ENCODE results near the gene NELL1.
"Not testable (repeated sequence)": the region's sequence is repeated elsewhere in the genome, so short reads cannot be mapped to it uniquely, and the experiment has no call there.

The NELL1 gene

DNA sequence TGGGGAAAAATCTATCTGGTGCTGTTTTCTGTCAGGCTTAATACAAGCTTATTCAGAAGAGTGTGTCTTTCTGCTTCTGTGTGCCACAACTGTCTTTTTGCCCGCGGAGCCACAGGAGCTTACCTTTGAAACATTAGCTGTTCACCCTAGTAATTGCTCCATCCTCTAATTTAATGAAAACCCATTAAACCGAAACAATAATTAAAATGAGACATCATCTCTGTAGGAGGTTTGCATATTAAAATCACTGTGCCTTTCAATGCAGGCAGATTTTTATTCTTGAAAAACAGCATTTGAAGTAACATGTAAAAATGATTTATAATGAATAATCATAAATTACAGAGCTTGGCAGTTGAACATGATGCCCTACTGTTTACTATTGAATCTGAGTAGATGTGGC lies 102.3 kb downstream of the NELL1 start:
- no peak for DNase-seq

- no peak for DNase-seq
Observed at GRCh38 chr11:20775331-20775730, 105.9 kb downstream of the NELL1 start.

DNA sequence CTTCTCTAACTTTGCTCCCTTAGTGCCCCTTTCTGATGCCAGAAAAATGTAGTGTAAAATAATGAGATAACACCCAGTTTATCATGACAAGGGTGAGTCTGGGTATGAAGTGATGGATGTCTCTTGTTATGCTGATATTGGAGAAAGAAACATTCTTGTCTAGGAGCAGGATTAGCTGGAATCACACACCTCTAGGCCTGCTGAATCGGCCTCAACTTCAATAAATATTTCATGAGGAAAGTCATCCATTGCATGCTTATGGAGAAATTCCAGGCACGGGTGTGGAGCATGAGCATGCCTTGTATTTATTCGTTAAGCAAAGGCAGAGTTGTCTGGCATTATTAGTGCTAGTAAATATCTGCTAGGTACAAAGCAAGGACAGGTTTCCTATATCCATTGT lies 113.4 kb downstream of the NELL1 start:
- no peak for DNase-seq

DNA sequence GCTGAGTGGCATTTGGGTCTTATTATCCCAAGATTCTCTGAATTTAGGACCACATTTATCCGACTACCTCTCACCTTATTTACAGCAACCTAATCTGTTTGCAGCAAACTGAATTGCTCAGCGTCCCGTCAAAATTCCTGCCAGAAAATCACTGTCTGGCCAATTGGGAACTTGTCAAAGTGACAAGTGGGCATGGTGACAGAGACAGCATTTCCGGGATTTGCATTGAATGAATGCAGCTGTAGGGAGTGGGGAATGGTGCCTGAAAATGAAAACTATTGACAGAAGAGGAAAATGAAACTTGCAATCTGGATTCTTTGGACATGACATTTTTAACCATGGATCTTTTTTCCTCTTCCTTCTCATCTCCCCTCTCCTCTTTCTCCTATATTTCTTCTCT lies 113.8 kb downstream of the NELL1 start:
- DNase-seq: no peak

DNA sequence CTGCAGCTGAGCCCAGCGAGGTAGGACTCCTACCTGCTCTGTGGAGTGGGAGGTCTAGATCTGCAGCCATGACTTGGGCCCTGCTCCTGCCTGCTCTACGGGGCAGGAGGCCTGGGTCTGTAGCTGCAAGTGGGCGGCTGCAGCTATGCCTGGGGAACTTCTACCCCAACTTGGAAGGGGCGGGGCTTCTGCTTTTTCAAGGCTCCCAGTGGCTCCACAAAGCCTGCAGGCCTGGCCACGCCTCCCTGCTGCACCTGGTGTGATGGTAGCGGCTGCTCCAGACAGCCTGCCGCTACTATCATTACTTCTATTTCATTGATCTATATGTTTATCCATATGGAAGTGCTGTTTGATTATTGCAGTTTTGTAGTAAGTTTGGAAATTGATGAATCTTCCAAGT lies 121.2 kb downstream of the NELL1 start:
- DNase-seq: no peak

GRCh38 chr11:20795005-20795404 lies 125.6 kb downstream of the NELL1 start:
- no peak for DNase-seq

DNA sequence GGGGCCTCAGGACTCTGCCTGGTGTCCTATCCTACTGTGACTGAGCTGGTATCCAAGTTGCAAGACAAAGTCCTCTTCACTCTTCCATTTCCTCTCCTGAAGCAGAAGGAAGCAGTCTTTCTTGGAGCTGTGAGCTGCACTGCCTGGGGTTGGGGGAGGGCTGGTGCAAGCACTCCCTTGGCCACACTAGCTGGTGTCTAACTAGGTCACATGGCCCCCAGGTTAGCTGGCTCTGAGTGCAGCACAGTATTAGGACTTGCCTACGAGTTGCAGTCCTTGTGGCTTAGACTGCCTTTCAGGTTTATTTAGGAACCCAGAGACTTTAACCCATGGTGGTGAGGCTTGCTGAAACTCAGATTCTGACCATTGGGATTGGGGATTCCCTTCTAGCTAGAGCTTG lies 138.9 kb downstream of the NELL1 start:
- DNase-seq: no peak

DNA sequence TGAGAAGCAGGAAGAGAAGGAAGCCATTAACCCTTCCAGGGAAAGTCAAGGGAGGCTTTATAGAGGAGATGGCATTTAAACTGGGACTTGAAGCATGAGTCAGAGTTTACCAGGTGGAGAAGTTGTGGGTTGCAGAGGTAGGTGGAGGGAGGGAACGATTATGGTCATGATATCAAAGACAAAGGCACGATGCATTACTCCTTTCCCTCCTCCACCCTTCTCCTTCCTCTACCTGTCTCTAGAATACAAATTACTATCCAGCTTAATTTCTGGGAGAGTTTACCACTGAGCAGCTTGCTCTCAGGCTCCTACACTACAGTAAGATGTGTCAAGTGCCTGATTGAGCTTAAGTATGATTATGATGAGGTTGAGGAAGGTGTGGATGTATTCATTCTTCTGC lies 151.7 kb downstream of the NELL1 start:
- DNase-seq: no peak

GRCh38 chr11:20821470-20821869 lies 152.1 kb downstream of the NELL1 start:
- no peak for DNase-seq

DNA sequence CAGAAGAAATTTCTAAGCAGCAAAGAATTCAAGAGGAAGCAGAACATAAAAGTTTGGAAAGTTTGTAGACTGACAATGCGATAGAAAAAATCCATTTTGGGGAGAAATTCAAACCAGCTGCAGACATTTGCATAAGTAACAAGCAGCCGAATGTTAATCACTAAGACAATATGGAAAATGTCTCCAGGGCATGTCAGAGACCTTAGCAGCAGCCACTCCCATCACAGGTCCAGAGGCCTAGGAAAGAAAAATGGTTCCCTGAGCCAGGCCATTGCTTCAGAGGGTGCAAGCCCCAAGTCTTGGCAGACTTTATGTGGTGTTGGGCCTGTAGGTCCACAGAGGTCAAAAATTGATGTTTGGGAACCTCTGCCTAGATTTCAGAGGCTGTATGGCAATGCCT lies 155.4 kb downstream of the NELL1 start:
- DNase-seq: no peak

- no peak for DNase-seq
Observed at GRCh38 chr11:20835561-20835960, 166.2 kb downstream of the NELL1 start.

GRCh38 chr11:20839231-20839630 lies 169.8 kb downstream of the NELL1 start:
- no peak for DNase-seq

DNA sequence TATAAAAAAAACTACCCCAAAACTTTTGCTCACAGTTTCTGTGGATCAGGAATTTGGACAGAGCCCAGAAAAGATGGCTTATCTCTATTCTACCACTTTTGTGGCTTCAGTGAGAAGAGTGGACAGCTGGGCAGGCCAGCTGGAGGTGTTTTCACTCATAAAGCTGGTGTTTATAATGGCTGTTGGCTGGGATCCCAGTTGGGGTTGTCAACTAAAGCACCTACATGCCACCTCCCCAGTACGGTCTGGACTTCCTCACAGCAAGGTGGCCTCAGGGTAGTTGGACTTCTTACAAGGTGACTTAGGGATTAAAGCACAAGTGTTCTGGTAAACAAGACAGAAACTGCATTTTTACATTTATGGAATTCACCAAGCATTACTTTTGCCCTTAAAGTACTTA lies 171.0 kb downstream of the NELL1 start:
- no peak for DNase-seq

- no peak for DNase-seq
Observed at GRCh38 chr11:20844216-20844615, 174.8 kb downstream of the NELL1 start.

- no peak for DNase-seq
Observed at GRCh38 chr11:20844630-20845029, 175.2 kb downstream of the NELL1 start.

GRCh38 chr11:20854215-20854955 lies 185.0 kb downstream of the NELL1 start:
- DNase-seq: no peak

DNA sequence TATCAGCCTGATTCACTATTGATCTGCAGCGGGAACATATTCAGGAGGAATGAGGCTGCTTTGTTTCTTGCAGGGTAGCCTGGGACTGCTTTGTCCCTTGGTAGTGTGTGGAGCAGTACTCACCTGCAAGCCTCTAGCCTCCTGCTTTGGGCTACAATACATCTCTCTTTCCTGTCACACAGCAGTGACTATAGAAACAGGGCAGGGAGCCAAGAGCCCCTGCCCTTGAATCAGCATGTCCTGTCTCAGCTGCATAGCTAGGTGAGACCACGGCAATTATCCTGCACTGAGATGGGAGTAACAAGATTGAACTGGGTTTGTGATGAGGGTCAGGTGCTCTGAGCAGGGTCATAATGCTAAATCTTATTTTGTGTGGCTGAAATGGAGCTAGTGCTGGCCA lies 191.9 kb downstream of the NELL1 start:
- DNase-seq: no peak

- not testable (repeated sequence) for DNase-seq
Observed at GRCh38 chr11:20862263-20862662, 192.9 kb downstream of the NELL1 start.

DNA sequence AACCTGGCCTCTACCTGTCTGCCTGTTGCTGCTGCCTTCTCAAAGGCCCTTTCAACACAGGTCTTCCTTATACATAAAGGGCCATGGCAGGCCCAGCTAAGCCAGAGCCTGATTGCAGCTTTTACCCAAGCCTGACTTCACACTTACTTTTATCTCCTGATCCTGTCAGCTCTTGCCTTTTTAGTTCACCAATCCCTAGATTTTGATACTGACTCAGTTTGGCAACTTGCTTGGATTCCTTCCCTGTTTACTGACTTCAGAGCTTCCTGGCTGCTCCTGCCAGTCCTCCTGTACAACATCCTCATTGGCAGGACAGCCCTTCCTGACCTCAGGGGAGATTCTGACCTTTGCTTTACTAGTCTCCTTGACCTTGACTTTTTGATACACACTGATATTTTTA lies 195.2 kb downstream of the NELL1 start:
- DNase-seq: no peak

DNA sequence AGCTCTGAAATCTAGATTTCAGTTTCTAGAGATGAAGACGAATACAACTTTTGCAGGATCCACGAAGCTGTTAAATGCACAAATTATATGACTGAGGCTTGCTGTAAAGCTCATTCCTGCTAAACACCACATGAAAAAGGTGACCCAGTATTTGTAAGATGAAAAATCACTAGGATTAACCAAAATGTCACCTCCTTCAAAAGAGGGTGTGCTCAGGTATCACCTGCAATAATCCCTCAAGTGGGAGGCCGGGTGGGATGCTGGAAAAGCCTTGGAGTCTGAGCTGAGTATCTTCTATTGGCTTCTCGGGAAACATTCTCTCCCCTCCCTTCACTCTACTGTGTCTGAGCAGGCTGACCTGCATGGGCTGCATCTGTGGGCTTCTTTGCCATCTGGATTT lies 195.8 kb downstream of the NELL1 start:
- no peak for DNase-seq

- DNase-seq: no peak
Observed at GRCh38 chr11:20869123-20869522, 199.7 kb downstream of the NELL1 start.

DNA sequence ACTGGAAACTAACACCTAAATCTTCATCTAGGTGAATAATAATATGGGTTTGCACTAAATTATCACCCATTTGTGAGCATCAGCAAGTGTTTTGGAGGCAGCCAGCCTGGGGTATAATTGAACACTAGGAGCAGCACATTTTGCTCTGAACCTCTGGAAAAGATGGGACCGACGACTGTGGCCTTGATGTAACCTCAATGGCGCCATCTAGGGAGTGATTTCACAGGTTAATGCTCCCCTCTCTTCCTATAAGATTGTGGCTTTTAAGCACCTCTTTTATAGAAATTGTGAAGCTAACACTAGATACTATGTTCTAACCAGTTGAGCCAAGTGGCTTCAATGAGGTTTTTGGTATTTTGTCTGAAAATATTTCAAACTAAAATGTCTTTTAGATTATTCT lies 203.7 kb downstream of the NELL1 start:
- DNase-seq: no peak

DNA sequence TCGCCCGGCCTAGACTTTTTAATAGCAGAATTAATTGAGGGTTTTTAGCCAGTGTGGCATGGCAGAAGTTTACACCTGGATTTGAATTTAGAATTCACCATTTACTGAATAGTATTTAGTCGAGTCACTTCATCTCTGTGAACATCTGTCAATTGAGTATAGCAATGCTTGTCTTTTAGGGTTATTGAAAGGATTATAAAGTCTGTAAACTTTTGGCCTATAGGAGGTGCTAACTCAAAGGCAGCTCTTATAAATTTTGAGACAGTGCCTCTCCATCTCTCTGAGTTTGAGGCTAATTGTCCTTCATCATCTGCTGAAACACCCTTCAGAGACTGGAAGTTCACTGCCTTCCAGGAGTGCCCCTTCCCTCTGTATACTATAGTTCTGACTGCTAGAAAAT lies 205.0 kb downstream of the NELL1 start:
- DNase-seq: no peak

- DNase-seq: no peak
Observed at GRCh38 chr11:20875889-20876288, 206.5 kb downstream of the NELL1 start.

DNA sequence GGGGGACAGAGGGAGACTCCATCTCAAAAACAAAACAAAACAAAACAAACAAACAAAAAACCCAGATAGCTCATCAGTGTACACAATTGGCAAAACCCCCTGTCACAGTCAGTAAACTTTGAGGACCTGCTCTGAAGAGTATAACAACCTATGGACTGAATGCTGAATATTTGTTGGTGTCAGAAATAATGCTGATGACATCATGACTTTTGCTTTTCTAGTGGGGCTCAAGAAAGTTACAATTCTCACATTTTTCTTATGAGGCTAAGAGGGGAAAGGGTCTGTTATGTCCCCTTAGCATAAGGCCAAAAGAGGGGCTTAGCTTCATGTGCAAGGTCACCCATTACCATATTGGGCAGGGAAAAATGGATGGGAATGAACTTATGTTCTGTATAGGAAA lies 207.4 kb downstream of the NELL1 start:
- DNase-seq: no peak

- DNase-seq: no peak
Observed at GRCh38 chr11:20880094-20880493, 210.7 kb downstream of the NELL1 start.
